Measurements from ENCODE around the gene MYOZ3.

Gene MYOZ3

DNA sequence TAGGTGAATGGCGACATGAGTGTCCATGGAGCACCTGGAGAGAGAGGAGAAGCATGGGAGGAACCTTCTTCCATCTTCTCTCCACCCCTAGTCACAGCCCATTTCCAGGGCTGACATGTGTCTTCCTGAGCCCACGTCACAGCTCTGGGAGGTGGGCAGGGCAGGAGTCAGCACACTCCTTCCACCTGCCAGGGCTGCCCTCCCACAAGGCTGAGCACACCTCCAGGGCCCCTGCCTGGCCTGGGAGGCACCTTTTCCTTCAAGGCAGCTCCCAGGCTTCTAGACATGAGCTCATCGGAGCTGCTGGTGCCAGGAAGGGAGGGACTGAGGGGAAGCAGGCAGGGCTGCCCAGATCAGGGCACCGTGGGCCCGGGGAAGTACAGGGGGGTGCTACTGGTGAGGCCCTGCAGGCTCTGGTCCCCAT is 34.2 kb upstream of the MYOZ3 start:
- DNase-seq (ENCODE audit: low read depth in 1 of 2, low spot score in 1 of 2), result no peak

GRCh38 chr5:150627731-150628545 is 33.1 kb upstream of the MYOZ3 start:
- DNase-seq (ENCODE audit: low read depth in 1 of 2, low spot score in 1 of 2), result no peak

DNA sequence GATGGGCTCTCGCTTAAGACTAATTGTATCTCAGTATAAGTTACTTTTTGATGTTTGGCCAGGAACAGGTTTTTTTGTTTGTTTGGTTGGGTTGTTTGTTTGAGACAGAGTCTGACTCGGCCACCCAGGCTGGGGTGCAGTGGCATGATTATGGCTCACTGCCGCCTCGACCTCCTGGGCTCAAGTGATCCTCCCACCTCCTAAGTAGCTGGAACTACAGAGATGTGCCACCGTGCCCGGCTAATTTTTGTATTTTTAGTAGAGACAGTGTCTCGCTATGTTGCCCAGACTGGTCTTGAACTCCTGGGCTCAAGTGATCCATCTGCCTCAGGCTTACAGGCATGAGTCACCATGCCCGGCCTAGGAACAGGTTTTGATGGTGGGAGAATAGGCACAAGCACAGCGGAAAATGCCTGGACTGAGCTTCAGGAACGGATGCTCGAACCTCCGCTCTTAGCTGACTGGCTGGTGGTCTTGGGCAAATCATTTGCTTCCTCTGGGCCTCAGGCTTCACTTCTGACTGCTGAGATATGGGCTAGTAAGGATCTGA is 32.0 kb upstream of the MYOZ3 start:
- DNase-seq (ENCODE audit: low read depth in 1 of 2, low spot score in 1 of 2), result no peak

GRCh38 chr5:150630016-150630415 is 31.0 kb upstream of the MYOZ3 start:
- DNase-seq (ENCODE audit: low read depth in 1 of 2, low spot score in 1 of 2), result no peak

DNA sequence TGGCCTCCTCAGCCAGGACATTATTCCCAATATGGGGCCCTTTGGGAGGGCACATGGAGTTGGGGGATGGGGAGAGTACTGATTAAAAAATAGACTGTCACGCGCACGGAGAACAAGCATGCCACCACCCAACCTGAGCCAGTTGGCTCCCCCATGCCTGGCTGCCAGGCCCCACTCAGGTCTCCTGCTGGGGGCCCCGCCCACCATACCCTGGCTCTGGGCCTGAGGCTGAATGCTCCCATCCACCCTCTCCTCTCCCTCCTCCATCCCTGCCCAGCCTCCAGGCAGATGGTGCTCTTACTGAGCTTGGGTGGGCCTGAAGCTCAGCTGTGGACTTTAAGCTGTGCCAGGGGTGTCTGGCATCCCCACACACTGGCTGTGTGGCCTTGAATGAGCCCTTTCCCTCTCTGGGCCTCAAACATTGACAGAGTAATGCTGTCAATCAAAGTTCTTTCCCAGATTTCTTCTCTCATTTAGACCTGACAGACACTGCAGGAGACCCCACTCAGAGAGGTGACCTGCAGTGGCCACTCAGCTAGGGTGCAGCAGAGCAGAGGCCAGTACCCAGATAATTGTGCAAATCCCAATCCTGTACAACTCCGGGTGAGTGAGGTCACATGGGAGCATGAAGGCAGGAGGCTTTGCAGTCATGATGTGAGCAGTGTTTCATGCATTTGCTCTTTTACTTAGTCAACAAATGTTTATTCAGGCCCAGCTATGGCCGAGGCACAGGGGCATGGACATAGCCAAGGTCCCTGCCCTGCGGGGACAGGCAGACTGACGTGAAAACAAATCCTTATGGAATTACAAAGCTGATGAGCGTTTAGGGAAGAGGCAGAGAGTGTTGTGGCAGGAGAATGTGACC is 30.4 kb upstream of the MYOZ3 start:
- no peak for DNase-seq (ENCODE audit: low read depth in 1 of 2, low spot score in 1 of 2)

DNA sequence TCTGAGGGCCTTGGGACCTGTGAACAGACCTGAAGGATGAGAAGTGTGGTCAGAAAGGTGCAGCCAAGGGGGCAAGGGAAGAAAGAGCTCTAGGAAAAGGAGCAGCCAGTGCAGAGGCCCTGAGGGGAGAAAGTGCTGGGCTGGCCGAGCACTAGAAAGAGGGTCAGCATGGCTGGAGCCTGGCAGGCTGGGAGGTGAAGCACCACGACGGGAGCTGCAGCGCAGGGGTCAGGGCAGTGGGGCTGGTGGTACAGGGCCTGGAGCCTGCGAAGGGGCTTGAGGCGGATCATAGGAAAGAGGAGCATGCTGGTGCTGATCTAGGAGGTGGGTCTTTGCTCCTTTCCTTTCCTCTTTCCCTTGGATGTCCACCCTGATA is 29.7 kb upstream of the MYOZ3 start:
- no peak for DNase-seq (ENCODE audit: low read depth in 1 of 2, low spot score in 1 of 2)

GRCh38 chr5:150632305-150633160 is 28.5 kb upstream of the MYOZ3 start:
- DNase-seq (ENCODE audit: low read depth in 1 of 2, low spot score in 1 of 2), result no peak

DNA sequence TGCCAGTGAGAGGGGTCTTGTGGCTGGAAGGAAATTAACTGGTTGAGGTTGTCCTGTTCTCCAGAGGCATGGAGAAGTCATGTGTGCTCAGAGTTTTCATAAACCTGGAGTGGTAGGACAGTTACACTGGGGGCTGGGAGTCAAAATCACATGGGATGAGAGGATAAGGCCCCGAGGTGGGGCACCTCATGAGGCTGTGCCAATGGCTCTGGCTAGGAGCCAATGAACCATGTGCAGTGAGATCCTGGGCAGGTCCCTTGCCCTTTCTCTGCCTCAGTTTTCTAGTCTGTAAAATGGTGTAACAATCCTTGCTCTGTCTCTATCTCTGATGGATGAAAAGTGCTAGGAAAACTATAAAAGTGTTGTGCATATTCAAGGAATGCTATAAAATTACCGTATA is 27.6 kb upstream of the MYOZ3 start:
- no peak for DNase-seq (ENCODE audit: low read depth in 1 of 2, low spot score in 1 of 2)

DNA sequence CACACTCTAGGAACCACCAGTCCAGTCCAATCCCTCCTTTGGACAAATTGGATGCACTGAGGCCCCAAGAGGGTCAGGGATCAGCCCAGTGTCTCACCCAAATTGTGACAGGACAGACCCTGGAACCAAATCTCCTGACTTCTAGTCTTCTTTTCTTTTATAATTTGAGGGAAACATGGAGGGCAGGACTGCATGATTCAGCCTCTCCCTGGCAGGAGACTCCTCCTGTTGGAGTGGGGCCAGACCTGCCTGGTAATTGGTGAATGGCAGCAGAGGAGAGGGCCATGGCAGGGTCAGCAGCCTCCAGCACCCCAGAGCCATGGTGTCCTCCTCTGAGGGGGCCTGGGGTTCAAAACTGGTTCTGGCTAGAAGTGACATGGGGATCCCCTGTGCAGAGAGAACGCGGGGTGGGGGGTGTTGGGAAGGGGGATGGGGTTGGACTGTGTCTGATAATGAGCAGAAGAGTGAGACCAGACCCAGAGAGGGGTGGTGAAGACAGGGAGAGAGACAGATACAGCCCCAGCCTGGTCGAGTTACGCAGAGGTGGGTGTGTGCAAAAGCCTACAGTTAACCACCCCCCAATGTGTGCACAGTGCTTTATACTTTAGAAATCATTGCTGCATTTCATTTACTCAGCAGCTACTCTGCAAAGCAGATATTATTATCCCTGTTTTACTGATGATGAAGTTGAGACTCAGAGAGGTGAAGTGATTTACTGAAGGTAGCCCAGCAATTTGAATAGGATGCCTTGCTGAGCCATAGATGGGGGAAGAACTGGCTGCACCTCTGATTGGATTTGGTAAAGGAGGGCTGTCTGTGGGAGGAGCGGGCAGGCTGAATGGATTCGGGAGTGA is 24.4 kb upstream of the MYOZ3 start:
- DNase-seq (ENCODE audit: low read depth in 1 of 2, low spot score in 1 of 2), result no peak

GRCh38 chr5:150637245-150638052 is 23.6 kb upstream of the MYOZ3 start:
- no peak for DNase-seq (ENCODE audit: low read depth in 1 of 2, low spot score in 1 of 2)

DNA sequence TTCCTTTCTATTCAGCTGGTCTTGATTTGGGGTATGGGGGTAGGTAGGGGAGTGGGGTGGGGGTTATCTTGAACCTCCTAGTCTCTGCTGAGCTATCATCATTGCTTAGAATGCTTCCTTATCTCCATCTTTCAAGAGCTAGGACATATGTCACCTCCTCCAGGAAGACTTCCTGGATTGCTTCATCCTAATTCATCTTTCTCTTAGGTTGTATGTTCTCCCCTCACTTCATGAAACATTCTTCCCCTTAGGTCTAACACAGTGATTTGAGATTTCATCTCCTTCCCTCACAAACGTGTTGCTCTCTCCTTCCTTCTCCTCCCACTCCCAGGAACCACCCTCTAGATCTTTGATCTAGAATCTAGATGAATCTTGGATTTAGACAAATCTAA is 23.0 kb upstream of the MYOZ3 start:
- DNase-seq (ENCODE audit: low read depth in 1 of 2, low spot score in 1 of 2), result no peak

DNA sequence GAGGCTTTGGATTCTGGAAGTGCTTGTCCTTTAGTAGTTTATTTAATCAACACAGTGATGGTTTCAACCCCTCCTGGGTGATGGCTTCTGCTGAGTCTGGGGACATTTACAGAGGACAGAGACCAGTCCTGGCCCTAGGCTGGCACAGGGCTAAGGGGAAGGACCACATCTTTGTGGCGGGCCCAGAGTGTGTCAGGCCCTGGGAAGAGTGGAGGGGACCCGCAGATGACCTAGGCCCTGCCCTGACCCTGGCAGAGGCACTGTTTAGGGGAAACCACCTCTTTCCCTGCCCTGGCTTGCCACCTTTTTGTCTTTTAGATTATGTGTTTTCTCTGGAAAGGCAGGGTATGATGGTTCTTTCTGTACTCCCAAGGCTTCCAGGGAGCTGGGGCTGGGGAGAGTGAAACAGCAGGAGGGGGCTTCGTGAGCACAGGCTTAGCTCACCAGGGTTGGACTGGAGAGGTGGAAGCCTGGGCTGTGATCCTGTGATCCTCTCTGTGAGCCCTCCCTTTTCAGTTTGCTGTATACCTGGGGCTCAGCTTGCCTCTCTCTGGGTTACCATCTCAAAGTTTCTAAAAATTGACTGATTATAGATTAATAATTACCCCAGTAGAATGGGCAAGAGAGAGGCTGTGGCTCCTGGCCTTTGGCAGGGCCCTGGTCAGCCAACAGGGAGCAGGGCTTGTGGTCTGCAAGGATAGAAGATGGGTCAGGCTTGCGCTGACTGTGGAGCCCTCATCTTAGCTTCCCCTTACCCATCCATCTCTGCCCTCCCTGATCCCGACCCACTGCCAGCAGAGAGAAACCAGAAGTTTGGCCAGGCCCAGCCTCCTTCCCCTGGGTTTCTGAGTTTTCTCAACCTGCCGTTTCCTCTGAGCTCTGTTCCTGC is 22.3 kb upstream of the MYOZ3 start:
- DNase-seq (ENCODE audit: low read depth in 1 of 2, low spot score in 1 of 2), result no peak

- DNase-seq (ENCODE audit: low read depth in 1 of 2, low spot score in 1 of 2), result no peak
Observed at GRCh38 chr5:150639377-150639692, 21.7 kb upstream of the MYOZ3 start.

- DNase-seq (ENCODE audit: low read depth in 1 of 2, low spot score in 1 of 2), result no peak
Observed at GRCh38 chr5:150639751-150640150, 21.3 kb upstream of the MYOZ3 start.

GRCh38 chr5:150640311-150641005 is 20.6 kb upstream of the MYOZ3 start, which contains the start of gene SYNPO:
Gene SYNPO, plus strand, starts transcription at chr5:150640660. Its CDS starts 7,616 bp downstream, at chr5:150648276.
- no peak for DNase-seq (ENCODE audit: low read depth in 1 of 2, low spot score in 1 of 2)

DNA sequence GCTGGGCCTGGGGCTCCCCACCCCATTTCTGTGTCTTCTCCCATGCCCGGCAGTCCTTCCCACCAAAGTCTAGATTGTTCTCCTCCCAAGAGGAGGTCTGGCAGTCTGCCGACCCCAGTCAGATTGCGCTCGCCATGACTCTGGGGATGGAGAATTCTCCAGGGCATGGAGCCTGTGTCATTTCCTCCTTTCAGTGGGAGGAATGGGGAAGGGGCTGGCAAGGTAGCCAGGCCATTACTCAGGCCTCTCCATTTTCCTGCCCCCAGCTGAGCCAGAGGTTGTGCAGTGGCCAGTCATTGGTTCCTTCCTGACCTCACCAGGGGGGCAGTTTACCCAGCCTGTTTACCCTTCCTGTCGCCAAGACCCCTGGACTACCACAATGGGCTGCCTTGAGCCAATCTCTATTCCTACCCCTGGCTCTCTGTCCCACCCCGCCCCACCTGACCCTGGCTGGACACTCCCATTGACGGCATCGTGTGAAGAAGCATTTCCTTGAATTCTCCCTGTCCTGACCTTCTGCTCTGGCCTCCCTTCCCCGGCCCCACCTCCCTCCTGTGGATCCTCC is 20.0 kb upstream of the MYOZ3 start:
- DNase-seq (ENCODE audit: low read depth in 1 of 2, low spot score in 1 of 2), result no peak

- DNase-seq (ENCODE audit: low read depth in 1 of 2, low spot score in 1 of 2), result no peak
Observed at GRCh38 chr5:150641824-150642566, 19.1 kb upstream of the MYOZ3 start.

All from activated CD4-positive, alpha-beta T cell treated with anti-CD3 and anti-CD28 coated beads, Interleukin-2, amount 50 U/mL, for 24 hours (primary cell).